NK-92 treated with Interleukin-12 subunit alpha and Interleukin-12 subunit beta, amount 100 ng/mL, for 24 hours (cell line): ENCODE data around the gene TREH.

Experiments
- DNase-seq: peaks from one replicate; lab custom pipeline; 2025; lab: John Stamatoyannopoulos, UW

Gene TREH

DNA sequence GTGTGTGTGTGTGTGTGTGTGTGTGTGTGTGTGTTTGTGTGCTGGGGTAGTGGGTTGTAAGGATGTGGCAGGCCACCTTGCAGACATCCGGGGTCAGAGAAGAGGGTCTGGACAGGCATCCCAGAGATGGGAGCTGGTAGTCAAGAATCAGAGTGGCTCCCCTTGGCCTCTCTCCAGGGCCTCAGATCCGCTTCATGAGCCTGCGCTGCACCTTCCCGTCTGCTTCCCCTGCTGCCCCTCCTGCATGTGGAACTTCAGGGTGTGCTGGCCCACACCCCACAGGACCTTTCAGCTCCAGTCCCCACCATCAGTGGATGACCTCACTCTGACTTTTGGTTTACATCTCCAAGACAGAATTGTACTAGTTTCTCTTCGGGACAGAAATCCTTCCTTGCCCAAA is 31.2 kb downstream of the TREH start:
- DNase-seq, result no peak

DNA sequence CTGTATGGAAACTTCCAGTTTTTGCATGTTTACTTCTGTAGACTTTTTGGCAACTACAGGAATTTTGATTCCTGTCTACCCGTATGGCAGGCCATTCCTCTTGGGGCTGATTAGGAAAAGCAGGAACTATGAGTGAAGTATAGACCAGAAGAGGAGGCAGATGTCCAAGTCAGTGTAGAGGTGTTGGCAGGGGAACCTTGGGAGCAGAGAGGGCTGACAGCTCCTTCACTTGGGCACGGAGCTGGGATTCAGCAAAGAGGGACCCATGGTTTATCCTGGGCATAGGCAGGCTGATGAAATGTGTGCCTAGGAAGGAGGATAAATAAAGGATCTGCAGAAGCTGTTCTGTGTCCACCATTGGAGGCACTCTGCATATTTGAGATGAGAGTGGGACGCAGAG is 33.1 kb downstream of the TREH start:
- no peak for DNase-seq

DNA sequence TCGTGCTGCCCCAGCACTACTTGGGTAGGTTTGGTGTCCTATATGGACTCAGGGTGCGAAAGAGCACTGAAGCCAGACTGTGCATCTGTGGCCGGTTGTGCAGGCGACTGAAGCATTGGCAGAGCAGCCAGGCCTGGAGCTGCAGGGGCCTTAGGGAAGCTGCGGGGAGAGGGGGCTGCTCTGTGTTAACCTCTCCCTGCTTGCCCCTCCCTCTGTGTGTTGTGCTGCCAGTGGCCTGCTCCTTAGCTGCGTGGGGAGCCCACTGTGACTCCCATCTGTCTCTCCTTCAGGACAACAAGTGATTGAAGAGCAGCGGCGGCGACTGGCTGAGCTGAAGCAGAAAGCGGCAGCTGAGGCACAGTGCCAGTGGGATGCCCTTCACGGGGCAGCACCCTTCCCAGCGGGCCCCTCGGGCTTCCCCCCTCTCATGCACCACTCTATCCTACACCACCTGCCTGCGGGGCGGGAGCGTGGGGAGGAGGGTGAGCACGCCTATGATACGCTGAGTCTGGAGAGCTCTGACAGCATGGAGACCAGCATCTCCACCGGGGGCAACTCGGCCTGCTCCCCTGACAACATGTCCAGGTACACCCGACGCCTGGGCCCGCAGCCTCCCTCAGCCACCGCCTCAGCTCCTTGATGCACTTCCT is 34.3 kb downstream of the TREH start:
- no peak for DNase-seq

DNA sequence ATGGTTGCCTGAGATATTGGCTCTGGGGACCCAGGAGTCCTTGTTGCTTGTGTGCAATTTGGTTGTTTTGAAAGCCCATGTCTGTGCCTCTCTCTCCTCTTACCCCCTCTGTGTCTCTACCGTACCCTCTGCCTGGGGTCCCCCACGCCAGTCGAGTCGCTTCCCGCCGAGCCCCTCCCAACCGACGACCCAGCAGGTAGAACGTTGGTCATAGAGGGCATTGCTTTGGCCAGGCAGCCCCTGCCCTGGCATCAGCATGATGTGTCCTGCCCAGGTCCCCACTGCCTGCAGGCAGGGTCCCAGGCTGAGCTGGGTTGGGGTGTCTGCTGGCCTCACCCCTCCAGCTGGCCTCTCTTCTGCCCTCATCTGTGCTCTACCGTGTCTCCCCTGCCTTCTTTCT is 35.0 kb downstream of the TREH start:
- DNase-seq, result no peak

DNA sequence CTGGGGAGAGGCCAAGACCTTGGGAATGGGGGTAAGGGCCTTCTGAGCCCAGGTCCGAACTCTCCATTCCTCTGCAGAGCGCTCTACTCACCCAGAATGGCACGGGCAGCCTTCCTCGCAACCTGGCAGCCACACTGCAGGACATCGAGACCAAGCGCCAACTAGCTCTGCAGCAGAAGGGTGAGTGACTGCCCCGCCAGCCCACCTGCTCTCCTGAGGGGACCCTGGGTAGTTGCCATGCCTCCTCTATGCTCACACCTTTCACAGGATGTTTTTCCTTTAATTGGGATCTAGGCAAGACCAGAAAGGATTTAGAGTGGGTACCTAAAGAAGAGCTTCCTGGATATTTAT is 35.5 kb downstream of the TREH start:
- DNase-seq, result no peak

DNA sequence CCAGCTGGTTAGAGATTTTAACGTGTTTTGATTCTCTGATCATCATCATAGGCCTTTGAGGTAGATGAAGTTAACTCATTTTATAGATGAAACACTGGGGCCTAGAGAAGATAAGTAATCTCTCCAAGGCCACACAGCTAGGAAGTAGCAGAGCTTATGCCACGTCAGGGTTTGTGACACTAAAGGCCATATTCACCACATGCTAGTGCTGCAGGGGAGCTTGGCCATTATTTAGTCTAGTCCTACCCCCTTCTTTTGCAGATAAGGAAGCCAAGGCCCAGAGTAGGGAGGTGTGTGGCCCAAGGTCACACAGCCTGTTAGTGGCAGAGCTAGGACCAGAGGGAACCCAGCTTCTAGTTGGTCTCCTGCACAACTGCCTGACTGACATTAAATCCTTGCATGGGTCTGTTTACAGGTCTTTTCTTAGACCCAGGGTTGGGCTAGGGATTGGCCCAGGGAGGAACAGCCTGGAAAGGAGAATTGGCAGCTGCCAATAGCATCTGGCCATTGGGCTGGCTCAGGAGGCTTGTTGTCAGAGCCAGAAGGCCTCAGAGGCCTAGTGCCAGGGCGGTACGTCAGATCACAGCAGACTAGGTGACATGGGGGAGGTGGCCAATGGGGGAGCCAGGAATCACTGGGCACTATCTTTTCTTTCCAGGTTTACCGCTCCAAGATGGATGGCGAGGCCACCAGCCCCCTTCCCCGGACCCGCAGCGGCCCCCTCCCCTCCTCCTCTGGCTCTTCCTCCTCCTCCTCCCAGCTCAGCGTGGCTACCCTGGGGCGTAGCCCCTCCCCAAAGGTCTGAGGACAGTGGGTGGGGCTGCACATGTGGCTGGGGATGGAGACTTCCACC is 36.1 kb downstream of the TREH start:
- no peak for DNase-seq

DNA sequence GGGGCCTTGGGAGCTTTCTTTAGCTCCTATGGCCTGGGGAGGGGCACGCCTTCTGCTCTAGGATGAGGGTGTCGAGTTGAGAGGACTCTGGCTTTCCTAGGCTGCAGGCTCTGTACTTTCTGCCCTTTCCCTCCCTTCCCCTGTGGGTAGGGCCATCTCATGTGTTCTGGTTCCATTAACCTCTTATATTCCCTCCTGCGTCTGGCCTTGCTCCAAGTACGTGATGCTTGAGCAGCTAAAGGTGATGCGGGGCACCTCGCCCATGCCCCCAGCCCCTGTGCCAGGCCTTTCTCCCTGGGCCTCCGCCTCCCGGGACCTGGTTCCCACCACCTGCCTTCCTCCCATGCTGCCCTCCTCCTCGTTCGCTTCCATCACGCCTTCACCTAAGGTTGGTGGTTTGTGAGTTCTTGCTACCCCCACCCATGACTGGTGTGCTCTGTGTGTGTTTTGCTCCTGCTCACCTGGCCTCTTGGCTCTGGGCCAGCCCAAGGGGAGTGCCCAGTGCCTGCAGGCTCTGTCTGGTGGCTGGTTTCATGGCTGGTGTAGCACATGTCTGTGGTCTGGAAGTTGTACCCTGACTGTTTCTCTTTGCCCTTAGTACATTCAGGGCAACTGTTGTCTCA is 37.9 kb downstream of the TREH start:
- no peak for DNase-seq

DNA sequence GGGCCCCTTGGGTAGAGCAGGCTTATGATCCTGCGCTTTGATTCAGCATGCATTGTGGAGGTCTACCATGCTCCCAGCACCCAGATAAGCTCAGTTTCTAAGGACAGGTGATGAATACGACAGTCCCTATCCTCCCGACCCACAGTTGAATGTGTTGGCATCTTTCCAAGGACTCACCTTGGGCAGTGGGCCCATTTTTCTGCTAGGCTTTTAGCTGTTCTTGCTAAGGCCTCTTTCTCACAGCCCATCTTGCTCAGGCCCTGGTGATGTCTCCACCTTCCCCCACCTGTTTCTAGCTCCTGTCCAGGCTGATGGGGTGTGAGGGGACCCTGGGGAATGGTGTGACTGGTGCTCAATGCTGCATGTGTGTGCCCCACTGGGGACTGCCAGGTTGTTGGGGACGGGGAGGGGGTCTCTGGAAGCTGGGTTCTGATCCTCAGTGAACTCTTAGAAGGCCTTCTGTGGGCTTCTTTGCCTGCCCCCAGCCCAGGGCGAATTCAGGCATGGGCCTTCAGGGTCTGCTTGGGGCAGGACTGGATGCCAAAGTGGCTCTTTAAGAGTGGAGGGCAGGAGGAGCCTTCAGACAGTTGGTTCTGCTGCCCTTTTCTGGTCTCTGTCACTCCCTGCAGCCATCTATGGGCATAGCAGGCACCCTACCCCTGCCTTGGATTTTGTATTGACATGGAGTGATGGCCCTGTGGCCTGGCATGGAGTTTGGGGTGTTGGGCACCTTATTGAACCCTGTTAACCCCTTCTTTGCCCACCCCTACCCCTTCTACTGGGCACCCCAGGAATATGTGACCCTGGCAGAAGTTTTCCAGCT is 38.9 kb downstream of the TREH start:
- no peak for DNase-seq

DNA sequence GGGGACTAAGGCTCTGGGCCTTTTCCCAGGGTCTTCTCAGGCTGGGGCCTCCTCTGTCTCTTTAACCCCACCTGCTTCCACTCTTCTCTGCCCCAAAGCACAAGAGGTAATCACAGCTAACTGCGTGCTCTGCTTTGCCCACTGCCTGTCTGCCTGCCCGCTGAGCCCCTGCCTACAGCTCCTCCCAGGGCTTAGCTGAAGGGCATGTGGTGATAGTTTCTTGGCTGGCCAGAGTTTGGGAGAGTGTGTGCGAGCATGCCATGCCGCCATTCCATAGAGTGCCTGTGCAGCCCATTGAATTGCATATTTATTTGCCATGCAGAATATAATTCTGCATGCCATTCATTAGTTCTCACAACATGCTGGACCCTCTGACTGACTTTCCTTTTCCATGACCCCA is 39.6 kb downstream of the TREH start:
- DNase-seq, result no peak

DNA sequence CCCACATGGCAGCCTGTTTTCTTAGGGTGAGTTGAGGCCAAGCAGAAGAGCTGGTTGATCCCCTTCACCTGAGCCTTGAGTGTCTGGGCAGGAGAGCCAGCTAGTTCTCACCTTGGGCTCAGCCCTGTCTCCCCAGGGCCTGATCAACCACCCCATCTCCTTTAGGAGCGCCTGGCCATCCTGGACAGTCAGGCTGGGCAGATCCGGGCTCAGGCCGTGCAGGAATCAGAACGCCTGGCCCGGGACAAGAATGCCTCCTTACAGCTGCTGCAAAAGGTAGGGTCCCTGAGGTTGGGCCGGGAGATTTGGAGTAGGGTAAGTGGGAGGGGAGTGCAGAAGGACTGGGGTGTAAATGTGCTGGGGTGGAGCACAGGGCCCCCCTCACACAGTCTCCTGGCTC is 40.7 kb downstream of the TREH start:
- no peak for DNase-seq

DNA sequence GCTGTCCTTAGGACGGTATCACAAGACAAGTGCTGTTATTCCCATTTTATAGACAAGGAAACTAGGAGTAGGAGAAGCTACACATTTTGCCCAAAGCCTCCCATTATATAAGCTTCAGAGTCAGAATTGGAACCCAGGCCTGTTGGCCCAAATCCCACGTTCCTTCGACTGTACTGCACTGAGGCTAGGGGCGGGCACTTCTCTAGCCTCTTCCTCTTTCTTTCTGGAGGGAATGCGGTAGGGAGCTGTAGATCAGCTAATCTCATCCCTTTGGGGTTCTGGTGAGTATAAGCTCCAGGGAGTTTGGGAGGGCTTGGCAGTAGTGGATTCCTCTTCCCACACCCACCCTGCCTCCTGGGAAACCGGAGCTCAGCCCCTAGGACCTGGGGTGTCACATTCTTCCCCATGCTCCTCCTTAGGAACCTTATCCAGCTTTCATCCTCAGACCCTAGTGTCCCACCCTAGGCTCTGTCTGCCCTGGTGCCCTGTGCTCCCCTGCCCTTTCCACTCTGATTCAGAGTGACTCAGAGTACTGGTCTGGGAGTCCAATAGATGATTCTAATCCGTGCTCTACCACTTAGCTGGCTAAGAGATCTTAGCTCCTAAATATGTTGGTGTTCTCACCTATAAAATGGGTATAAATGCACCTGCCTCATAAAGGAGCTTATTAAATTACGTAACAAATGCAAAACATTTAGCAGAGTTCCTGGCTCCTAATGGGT is 42.7 kb downstream of the TREH start:
- DNase-seq, result no peak

DNA sequence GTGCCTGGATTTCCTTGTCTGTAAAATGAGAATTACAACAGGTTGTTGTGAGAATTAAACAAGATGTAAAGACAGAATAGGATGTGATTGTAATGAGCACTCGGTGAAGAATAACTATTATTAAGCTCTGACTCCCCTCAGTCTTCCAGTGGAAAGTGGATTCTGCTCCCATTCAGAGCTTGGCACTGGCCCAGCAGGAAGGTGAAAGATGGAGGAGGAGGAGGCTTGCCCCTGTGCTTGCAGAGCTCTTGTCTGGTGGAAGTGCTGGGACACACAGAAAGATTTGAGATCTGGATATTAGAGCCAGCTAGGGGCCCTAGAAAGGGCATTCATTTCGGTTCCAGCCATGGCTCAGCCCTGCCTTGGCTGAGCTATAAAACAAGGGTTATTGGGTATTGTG is 43.8 kb downstream of the TREH start:
- no peak for DNase-seq

DNA sequence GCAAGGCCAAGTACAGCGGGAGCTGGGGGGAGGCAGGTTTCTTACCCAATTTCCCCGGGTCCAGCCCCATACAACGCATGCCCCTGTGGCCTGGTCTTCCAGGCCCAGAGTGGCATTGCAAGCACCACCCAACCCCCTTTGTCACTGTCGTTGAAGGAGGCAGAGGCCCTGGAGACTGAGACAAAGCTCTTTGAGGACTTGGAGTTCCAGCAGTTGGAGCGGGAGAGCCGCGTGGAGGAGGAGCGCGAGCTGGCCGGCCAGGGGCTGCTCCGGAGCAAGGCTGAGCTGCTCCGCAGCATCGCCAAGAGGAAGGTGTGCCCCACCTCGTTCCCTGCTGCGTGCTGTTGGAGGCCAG is 44.2 kb downstream of the TREH start:
- DNase-seq, result no peak

DNA sequence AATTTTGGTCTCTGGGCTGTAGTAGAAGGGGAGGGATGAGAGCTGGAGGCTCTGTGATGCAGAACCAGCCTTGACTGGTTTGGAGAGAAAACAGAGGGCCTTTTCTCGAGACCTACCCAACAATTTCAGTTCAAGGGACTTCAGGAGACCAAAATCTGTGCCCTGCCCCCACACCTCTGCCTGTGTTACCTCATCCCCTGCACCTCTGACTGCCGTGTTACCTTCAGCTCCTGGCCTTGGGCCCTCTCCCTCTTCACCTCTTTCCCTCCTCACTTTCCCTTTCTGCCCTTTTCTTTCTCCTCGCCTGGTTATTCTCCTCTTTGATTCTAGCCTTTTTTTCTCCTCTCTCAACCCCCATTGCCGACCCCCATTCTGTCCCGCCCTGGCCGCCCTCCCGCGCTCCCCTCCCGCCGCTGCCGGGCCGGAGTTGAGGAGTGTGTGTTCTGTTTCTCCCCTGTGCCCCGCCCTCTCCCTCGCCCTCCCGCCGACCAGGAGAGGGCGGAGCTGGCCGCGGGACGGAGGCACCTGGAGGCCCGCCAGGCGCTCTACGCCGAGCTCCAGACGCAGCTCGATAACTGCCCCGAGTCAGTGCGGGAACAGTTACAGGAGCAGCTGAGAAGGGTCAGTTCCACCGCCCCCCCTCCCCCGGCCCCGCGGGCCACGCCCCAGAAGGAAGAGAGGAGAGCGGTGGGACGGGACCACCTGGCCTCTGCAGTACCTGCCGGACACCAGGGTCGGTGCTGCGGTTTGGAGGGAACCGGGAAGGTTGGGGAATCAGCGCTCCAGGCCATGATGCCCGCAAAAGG is 44.8 kb downstream of the TREH start:
- DNase-seq, result no peak

DNA sequence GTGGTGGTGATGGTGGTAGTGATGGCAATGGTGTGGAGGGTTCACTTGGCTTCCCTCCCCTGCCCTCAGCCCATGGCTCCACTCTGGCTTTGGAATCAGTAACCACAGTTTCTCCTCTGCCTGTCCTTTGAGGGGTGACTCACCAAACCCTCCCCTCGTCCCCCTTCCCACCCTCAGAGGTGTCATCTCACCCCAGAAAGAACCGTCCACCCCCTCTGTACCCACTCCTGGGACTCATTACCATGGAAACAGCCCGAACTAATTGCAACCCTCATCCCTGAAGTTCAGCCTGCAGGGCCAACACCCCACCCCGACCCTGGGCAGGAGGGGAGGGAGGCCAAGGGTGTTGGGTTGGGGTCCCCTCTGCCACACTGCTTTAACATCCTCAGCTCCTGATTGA is 45.5 kb downstream of the TREH start:
- DNase-seq, result peak; percentile 21

DNA sequence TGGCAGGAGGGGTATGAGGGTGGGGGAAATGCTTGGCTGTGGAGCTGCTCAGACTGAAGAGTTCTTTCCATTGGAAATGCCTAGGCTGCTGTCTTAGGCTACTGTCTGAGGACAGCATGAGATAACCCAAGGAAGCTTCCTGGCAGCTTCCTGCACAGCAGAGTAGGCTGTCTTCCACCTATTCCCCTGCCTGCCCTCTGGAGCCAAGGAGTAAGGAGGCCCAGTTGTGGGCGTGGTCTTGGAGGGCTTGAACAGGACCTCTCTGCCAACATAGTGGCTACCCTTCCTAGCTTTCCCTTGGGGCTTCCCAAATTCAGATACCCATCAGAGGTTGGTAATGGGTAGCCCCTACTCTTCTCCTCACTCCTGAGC is 46.1 kb downstream of the TREH start:
- DNase-seq, result no peak

DNA sequence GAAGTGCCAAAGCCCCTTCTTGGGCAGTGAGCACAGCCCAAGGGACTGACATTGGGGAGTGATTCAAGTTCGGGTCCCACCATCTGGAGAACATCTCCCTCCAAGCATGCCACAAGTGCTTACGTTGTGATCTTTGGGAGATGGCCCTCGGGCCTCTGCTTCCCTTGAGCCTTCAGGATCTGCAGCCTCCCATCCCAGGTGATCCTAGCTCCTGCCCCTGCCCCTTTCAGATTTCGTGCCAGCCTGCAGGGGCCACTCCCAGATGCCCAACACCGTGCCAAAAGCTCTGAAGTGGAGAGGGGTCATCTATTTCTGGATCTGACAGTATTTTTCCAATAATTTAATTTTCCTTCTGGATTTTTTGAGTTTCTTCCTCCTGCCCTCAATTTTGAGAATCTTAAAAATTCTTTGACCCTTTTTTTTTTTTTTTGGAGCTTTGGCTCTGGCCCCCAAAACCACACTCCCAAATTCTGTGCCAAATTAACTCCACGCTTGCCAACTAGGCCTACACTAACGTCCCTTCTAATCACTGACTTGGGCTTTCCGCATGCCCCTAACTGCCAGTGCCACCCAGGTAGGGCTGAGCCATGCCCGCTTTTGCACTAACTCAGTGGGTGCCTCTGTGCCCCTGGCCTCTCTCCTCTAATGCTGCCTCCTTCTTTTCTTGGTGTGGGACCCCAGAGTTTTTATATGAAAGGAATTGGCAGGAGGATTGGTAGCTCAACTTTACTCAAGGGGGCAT is 46.7 kb downstream of the TREH start:
- no peak for DNase-seq

DNA sequence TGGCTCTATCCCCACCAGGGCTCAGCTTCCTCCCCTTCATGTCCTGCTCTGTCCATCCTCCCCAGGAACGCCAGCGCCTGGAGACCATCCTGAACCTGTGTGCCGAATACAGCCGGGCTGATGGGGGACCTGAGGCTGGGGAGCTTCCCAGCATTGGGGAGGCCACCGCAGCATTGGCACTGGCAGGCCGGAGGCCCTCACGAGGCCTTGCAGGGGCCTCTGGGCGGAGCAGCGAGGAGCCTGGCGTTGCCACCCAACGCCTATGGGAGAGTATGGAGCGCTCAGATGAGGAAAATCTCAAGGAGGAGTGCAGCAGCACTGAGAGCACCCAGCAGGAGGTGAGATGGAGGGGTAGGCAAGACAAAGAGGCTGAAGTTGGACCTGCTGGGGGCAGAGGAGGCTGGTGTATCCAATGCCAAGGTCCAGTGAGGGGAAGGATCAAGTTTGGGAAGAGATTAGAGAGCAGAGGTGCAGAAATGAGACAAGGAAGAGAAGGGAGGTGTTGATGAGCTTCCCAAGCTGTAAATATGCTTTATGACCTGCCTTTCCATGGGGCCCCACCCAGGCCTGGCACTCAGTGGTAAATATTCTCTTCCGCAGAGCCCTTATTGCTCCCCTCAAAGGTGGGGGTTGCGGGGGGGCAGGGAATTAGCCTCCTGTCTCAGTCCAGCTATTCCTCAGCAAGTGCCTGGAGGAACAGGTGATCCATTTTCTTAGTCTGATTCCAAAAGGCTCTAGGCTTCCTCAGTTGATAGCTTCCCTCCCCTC is 48.1 kb downstream of the TREH start:
- no peak for DNase-seq

DNA sequence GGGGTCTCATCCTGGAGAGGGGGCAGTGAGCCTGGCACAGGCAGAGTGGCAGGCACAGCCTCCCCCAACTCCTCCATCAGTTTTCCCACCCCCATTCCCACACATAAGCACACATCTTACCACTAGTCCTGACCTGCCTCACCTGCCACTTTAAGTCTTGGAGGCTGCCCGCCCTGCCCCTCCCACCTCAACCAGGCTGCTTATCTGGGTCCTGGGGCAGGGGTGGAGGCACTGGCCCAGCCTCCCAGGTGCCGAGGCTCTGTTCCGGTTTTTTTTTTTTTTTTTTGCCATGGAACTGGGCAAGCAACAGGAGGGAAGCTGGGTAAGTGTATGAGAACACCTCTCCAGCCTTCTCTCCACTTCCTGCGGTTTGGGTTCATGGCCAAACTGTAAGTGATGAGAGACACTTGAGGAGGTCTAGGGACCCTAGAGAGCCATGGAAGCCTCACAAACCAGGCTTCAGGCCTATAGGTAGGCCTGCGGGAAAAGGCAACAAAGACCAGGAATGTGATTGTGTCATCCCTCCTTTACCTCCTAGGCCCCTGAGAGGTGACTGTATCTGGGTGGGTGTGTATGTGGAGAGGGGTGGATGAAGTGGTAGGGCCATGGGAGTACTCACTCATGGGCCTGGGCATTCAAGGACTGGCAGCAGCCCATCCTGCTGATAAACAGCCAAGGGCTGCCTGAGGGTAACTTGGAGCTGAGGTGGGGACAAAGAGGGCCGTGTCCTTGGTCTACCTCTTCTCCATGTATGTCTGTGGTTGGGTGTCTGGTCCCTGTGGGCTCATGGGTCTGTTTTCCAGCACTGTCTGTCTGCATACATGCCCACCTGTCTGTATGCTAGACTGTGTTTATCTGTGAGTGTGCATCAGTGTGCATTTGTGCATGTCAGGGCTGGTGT is 49.4 kb downstream of the TREH start:
- no peak for DNase-seq
